ENCODE data around the gene UBE2L3. TPM values are rescaled to one million over a fixed set of nuclear protein-coding genes. Genes with fewer than 3 reads are reported as not detected.

Gene UBE2L3
- total RNA-seq, 1 donor from 2014 or later, result 47.9 TPM

- TF ChIP-seq CTCF (IDR thresholded peaks at IDR 0.05), result no peak
- DNase-seq, result no peak
- ATAC-seq, result no peak
- Histone ChIP-seq H3K9me3 (no peaks in the 10 kb centered on the region), H3K36me3 (peaks cover 46% of the 10 kb centered on the region), H3K27ac (no peak overlapping the region), H3K27me3 (ENCODE audit: low read depth) (no peaks in the 10 kb centered on the region), H3K4me3 (no peak overlapping the region), H3K4me1 (peaks cover 37% of the 10 kb centered on the region)
- intact Hi-C loops (cut with DNase I), result no loop called here
Observed at GRCh38 chr22:21622919-21623647, 55.6 kb downstream of the UBE2L3 start.

GRCh38 chr22:21623648-21623970 lies 56.1 kb downstream of the UBE2L3 start:
- Histone ChIP-seq H3K36me3 (peaks cover 45% of the 10 kb centered on the region), H3K4me1 (peaks cover 42% of the 10 kb centered on the region), H3K27ac (no peak overlapping the region), H3K4me3 (no peak overlapping the region), H3K27me3 (ENCODE audit: low read depth) (no peaks in the 10 kb centered on the region), H3K9me3 (no peaks in the 10 kb centered on the region)
- no peak for ATAC-seq
- no peak for TF ChIP-seq CTCF (IDR thresholded peaks at IDR 0.05)
- no peak for DNase-seq
- intact Hi-C loops (cut with DNase I), result no loop called here

GRCh38 chr22:21624120-21624879 lies 56.8 kb downstream of the UBE2L3 start:
- no peak for DNase-seq
- Histone ChIP-seq H3K9me3 (no peaks in the 10 kb centered on the region), H3K4me1 (peaks cover 49% of the 10 kb centered on the region), H3K36me3 (peaks cover 38% of the 10 kb centered on the region), H3K27ac (no peak overlapping the region), H3K27me3 (ENCODE audit: low read depth) (no peaks in the 10 kb centered on the region), H3K4me3 (no peak overlapping the region)
- intact Hi-C loops (cut with DNase I), result no loop called here
- peak; percentile 30 for TF ChIP-seq CTCF (IDR thresholded peaks at IDR 0.05)
- ATAC-seq, result no peak

- H3K4me1 ChIP-seq, result peaks cover 50% of the 10 kb centered on the region
- H3K4me3 ChIP-seq, result no peak overlapping the region
- DNase-seq (no peak), ATAC-seq (no peak)
- H3K9me3 ChIP-seq, result no peaks in the 10 kb centered on the region
- H3K36me3 ChIP-seq, result peaks cover 36% of the 10 kb centered on the region
- no peaks in the 10 kb centered on the region for H3K27me3 ChIP-seq (ENCODE audit: low read depth)
- no peak for TF ChIP-seq CTCF (IDR thresholded peaks at IDR 0.05)
- H3K27ac ChIP-seq, result no peak overlapping the region
- intact Hi-C loops (cut with DNase I), result no loop called here
Observed at GRCh38 chr22:21624880-21625791, 57.6 kb downstream of the UBE2L3 start.

- H3K4me3 ChIP-seq, result no peak overlapping the region
- peaks cover 32% of the 10 kb centered on the region for H3K36me3 ChIP-seq
- no peaks in the 10 kb centered on the region for H3K9me3 ChIP-seq
- intact Hi-C loops (cut with DNase I), result no loop called here
- TF ChIP-seq CTCF (IDR thresholded peaks at IDR 0.05), result no peak
- ATAC-seq (no peak), DNase-seq (no peak)
- peaks cover 53% of the 10 kb centered on the region for H3K4me1 ChIP-seq
- no peak overlapping the region for H3K27ac ChIP-seq
- no peaks in the 10 kb centered on the region for H3K27me3 ChIP-seq (ENCODE audit: low read depth)
Observed at GRCh38 chr22:21626073-21626734, 58.7 kb downstream of the UBE2L3 start.

All from lower lobe of right lung (tissue), 2 donors.